Breast epithelium (tissue), 4 donors: ENCODE data around the gene IQGAP2. TPM values are rescaled to one million over a fixed set of nuclear protein-coding genes. Genes with fewer than 3 reads are reported as not detected.

ENCODE experiments used
- DNase-seq, 2 donors: peaks; one replicate each; pipeline ENCODE4 v3.0.0-alpha.2; 2019; ENCODE audit warnings: low spot score in 2 of 2
- H3K27ac ChIP-seq, 2 donors: fragments of 200-600 bp; sonication (generic) in 1 of 2; one replicate each; pipeline ENCODE4 v1.5.1; 2016 to 2019; ENCODE audit warnings: mild to moderate bottlenecking in 1 of 2
- H3K27me3 ChIP-seq, 2 donors: fragments of 200-600 bp; sonication (generic) in 1 of 2; one replicate each; pipeline versions ENCODE4 v1.5.1 to v1.6.0; 2017 to 2019; ENCODE audit warnings: control low read depth in 1 of 2, mild to moderate bottlenecking in 1 of 2
- H3K36me3 ChIP-seq: fragments of 200-600 bp; one replicate; pipeline ENCODE4 v1.5.1; 2019
- H3K4me1 ChIP-seq, 2 donors: fragments of 200-600 bp; sonication (generic); one replicate each; pipeline ENCODE4 v1.5.1; 2016 to 2019; ENCODE audit warnings: control low read depth in 1 of 2
- H3K4me3 ChIP-seq, 3 donors: fragments of 200-600 bp; sonication (generic); 1 replicate in 2 of 3; 2 replicates in 1 of 3; pipeline ENCODE4 v1.5.1; 2016 to 2019; ENCODE audit warnings: mild to moderate bottlenecking in 3 of 3, moderate library complexity in 2 of 3
- H3K9me3 ChIP-seq, 2 donors: fragments of 200-600 bp; sonication (generic) in 1 of 2; one replicate each; pipeline ENCODE4 v1.5.1; 2016 to 2019; ENCODE audit warnings: control low read depth in 1 of 2
- POLR2A ChIP-seq: fragments of 450-650 bp; IDR thresholded peaks from one replicate; pipeline ENCODE4 v1.6.1; 2016; ENCODE audit warnings: antibody characterized with exemption, mild to moderate bottlenecking, moderate library complexity
- POLR2AphosphoS5 ChIP-seq, 3 donors: sonication (generic); formaldehyde crosslinking; IDR thresholded peaks; one replicate each; pipeline ENCODE4 v1.6.1; 2017; ENCODE audit warnings: antibody characterized with exemption in 3 of 3
- intact Hi-C: fragments of 100-400 bp; cut with DNase I; formaldehyde crosslinking; loops from one replicate; pipeline ENCODE4 v1.15.1; 2023; ENCODE audit warnings: low total_unique reads
- total RNA-seq, 3 donors: library from RNA; depleted of rRNA; stranded (reverse); fragments of >200 nt; gene quantifications; one replicate each; pipeline ENCODE4 v1.1.0, GENCODE V29; 2016
- TF ChIP-seq, protein P1 (sequence below), 3 donors: fragments of 450-650 bp; IDR thresholded peaks; one replicate each; pipeline ENCODE4 v1.5.1; 2016 to 2017; ENCODE audit warnings: antibody characterized with exemption in 3 of 3, mild to moderate bottlenecking in 3 of 3, moderate library complexity in 3 of 3

IQGAP2 gene
- total RNA-seq, 3 donors from 2014 or later = 31.7 to 70.2 (median 44.6) TPM

DNA sequence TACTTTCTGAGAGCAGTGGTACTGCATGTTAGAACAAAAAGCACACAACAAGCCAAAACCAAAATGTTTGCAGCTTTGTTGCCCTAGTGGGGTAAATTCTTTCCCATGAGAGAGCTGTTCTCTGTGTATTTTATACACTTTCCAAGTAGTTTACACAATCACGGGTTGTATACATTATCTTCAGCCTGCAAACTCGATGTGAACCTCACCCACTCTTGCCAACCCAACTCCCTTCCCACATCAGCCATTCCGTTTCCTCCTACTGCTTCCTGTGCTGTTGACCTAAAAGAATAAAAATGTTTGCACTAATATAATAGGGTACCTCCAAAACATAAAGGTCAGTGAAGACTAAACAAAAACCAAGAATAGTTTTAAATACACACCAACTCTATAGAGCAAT, 47.0 kb downstream of the IQGAP2 start:
- no peak for TF ChIP-seq POLR2A
- intact Hi-C loops = no loop called here
- H3K4me3 ChIP-seq = no peak overlapping the region
- no peaks in the 10 kb centered on the region for H3K27me3 ChIP-seq
- H3K4me1 ChIP-seq = no peaks in the 10 kb centered on the region
- H3K9me3 ChIP-seq = no peaks in the 10 kb centered on the region
- no peak overlapping the region for H3K27ac ChIP-seq
- no peak for DNase-seq
- no peaks in the 10 kb centered on the region for H3K36me3 ChIP-seq

DNA sequence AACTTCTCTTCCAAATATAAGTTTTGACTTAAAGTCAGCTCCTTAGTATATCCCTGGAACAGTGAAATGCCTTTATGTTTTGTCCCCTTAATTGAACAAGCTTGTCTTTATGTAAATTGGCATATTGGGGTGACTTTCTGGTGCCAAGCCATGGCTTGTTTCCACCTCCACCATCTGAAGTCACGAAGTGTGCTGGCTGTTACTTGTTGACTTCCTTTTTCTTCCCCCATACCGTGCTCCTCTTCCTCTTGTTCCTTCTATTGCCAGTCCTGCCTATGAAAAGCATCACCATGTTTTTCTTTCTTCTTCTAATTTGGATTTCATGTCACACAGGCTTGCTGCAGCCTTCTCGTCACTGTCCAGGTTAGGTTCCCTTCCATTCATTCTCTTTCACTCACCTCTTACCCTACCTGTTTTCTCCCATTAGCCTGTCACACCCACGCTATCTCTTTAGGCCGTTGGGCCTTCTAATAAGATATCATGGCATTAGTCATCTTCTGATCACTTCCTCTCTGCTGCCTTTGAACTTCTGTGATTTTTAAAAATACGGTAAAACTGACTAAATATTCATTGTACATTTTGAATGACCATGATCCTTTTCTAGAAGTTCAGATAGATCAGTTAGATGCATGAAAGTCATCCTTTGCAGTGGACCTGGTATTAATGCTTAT, 48.1 kb downstream of the IQGAP2 start:
- no peaks in the 10 kb centered on the region for H3K9me3 ChIP-seq
- TF ChIP-seq POLR2AphosphoS5 (IDR thresholded peaks at IDR 0.05) (no peak), POLR2A (no peak)
- TF ChIP-seq, protein P1, sequence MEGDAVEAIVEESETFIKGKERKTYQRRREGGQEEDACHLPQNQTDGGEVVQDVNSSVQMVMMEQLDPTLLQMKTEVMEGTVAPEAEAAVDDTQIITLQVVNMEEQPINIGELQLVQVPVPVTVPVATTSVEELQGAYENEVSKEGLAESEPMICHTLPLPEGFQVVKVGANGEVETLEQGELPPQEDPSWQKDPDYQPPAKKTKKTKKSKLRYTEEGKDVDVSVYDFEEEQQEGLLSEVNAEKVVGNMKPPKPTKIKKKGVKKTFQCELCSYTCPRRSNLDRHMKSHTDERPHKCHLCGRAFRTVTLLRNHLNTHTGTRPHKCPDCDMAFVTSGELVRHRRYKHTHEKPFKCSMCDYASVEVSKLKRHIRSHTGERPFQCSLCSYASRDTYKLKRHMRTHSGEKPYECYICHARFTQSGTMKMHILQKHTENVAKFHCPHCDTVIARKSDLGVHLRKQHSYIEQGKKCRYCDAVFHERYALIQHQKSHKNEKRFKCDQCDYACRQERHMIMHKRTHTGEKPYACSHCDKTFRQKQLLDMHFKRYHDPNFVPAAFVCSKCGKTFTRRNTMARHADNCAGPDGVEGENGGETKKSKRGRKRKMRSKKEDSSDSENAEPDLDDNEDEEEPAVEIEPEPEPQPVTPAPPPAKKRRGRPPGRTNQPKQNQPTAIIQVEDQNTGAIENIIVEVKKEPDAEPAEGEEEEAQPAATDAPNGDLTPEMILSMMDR (IDR thresholded peaks at IDR 0.05) = no peak
- intact Hi-C loops = no loop called here
- no peaks in the 10 kb centered on the region for H3K36me3 ChIP-seq
- H3K4me1 ChIP-seq = no peaks in the 10 kb centered on the region
- H3K27me3 ChIP-seq = no peaks in the 10 kb centered on the region
- no peak overlapping the region for H3K27ac ChIP-seq
- H3K4me3 ChIP-seq = no peak overlapping the region
- DNase-seq = no peak

DNA sequence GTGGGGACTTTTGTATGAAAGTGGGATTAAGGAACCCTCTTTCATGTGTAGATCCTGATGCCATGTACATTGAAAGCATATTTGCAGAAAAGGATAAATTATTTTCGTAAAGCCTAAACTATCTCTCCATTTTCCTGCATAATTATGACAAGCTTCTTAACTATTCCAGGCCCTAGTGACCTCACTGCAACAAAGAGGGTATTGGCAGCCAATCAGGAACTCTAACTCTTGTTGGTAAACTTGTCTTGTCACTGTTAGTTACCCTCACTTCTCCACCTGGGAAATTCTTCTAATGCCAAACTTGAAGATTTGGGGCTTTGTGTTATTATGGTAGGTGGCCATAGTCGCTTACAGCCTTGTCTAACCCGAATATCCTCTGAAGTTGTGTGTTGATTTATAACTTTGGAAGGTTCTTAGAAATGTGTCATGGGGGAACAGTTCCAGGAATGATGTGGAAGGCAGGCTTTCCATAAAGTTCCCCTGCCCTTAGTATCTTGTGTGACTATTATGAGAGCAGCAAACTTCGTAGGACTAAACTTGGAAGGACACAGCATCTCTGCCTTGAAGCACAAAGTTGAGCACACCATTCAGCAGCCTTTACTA, 52.5 kb downstream of the IQGAP2 start:
- TF ChIP-seq POLR2A = no peak
- TF ChIP-seq, protein P1 (IDR thresholded peaks at IDR 0.05) = no peak
- TF ChIP-seq POLR2AphosphoS5 (IDR thresholded peaks at IDR 0.05) = no peak
- Histone ChIP-seq H3K27me3 (no peaks in the 10 kb centered on the region), H3K27ac (no peak overlapping the region), H3K36me3 (no peaks in the 10 kb centered on the region), H3K4me1 (no peaks in the 10 kb centered on the region), H3K4me3 (no peak overlapping the region), H3K9me3 (no peaks in the 10 kb centered on the region)
- intact Hi-C loops = no loop called here
- no peak for DNase-seq

DNA sequence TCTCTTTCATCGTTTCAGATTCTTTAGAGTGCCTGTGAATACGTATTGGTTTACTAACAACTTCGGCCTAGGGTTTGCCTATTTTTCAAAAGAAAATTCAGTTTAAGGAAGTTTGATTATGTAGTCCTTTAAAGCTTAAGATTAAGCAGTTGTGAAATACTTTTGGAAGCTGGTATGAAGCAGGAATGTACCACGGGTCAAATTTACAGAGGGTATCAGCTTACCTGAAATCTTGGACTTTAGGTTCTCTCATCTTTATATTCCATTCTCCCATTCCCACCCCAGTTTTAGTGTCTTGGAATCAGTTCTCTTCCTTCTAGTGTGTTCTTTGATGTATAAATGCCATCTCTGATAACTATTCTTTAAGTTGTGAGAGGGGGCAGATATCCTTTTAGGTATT, 53.2 kb downstream of the IQGAP2 start:
- no peak for DNase-seq
- H3K27me3 ChIP-seq = no peaks in the 10 kb centered on the region
- H3K4me3 ChIP-seq = no peak overlapping the region
- intact Hi-C loops = no loop called here
- H3K9me3 ChIP-seq = no peaks in the 10 kb centered on the region
- TF ChIP-seq POLR2A (no peak), POLR2AphosphoS5 (IDR thresholded peaks at IDR 0.05) (no peak)
- TF ChIP-seq, protein P1 (IDR thresholded peaks at IDR 0.05) = no peak
- no peaks in the 10 kb centered on the region for H3K4me1 ChIP-seq
- no peaks in the 10 kb centered on the region for H3K36me3 ChIP-seq
- no peak overlapping the region for H3K27ac ChIP-seq

DNA sequence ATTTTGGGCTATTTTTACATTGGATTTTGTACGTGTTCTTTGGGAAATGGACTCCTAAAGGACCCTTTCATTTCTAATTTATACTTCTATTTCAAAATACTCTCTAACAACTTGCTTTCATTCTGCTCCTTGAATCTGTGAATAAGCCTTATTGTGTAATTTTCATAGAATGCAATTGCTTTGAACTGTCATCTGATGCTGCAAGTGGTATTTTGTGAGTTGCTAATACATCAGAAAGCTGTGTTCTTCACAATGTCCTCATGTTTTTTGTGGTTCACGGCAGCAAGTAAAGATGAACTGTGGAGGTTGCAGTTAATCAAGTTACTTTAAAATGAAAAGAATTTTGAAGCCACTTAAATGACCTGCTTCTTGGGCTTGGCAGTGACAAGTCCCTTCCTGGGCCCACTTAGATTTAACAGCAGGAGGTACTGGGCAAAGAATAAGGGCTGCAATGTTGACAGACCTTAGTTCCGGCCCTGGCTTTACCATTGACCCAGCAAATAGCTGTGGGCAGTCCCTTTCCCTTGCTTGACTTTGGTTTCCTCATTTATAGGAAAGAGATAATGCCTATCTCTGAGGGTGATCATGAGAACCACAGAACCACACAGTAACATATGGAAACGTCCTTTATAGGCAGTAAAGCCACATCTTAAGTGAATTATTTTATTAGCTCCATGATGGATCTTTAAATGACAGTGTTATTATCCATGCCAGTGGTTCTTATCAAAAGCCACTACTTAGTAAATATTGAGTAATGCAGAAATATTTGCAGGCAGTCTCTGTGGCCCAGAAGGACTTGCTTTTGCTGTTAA, 54.8 kb downstream of the IQGAP2 start:
- intact Hi-C loops = no loop called here
- Histone ChIP-seq H3K27me3 (no peaks in the 10 kb centered on the region), H3K9me3 (no peaks in the 10 kb centered on the region), H3K4me1 (no peaks in the 10 kb centered on the region), H3K36me3 (no peaks in the 10 kb centered on the region), H3K27ac (no peak overlapping the region), H3K4me3 (no peak overlapping the region)
- no peak for DNase-seq
- TF ChIP-seq POLR2AphosphoS5 (IDR thresholded peaks at IDR 0.05) (no peak), POLR2A (no peak)
- TF ChIP-seq, protein P1 (IDR thresholded peaks at IDR 0.05) = no peak
